IPS DF 6.9 (cell line): ENCODE data around the gene RASSF8.
A peak's percentile ranks its signal among the peaks of the same experiment; 100 is the strongest.

Source experiments
- DNase-seq: peaks from one replicate; pipeline ENCODE4 v3.0.0-alpha.2; 2013; ENCODE audit warnings: low read depth, low spot score
- H3K27ac ChIP-seq: one replicate; pipeline ENCODE4 v1.5.1; 2013; ENCODE audit warnings: low read length, control low read depth
- H3K27me3 ChIP-seq: 2 replicates; pipeline ENCODE4 v1.6.1; 2013; ENCODE audit warnings: mild to moderate bottlenecking, low read length; ENCODE audit not compliant: control insufficient read depth, insufficient read depth
- H3K36me3 ChIP-seq: 2 replicates; pipeline ENCODE4 v1.6.1; 2013; ENCODE audit warnings: low read length; ENCODE audit not compliant: control insufficient read depth, insufficient read depth
- H3K4me1 ChIP-seq: 2 replicates; pipeline ENCODE4 v1.6.1; 2013; ENCODE audit warnings: low read length; ENCODE audit not compliant: control insufficient read depth, insufficient read depth
- H3K4me3 ChIP-seq: 2 replicates; pipeline ENCODE4 v1.5.1; 2013; ENCODE audit warnings: mild to moderate bottlenecking, low read length
- H3K9me3 ChIP-seq: 2 replicates; pipeline ENCODE4 v1.6.1; 2013; ENCODE audit warnings: low read length, inconsistent platforms; ENCODE audit not compliant: control insufficient read depth, insufficient read depth
- WGBS: extraction: QIAGEN DNeasy Blood & Tissue Kit; methylation state at CpG from one replicate; pipeline ENCODE4 v1.1.7; 2013; ENCODE audit warnings: mixed read lengths, missing lambda C conversion rate; ENCODE audit not compliant: insufficient read length, insufficient coverage; 5-methylcytosine and 5-hydroxymethylcytosine counted together

The RASSF8 gene

DNA sequence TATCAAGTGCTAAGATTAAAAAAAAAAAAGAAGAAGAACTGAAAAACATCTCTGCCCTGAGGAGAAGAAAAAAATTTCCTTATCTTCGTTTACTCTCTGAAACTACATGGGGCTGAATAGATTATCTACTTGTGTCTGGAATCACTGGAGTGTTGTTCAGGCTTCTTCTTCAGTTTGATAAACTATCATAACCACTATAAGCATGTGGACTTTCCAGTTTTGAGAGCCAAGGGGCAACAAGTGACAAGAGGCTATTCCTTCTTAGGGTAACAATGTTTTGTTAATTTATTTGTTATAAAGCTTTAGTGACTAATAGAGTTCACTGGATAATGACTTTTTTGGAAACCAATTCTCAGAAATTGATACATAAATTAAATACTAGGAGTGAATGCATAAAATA is 19.9 kb upstream of the RASSF8 start:
- Histone ChIP-seq H3K27me3 (no peaks in the 10 kb centered on the region), H3K9me3 (no peaks in the 10 kb centered on the region), H3K4me3 (no peak overlapping the region), H3K4me1 (peaks cover 2% of the 10 kb centered on the region; the same call in 1 of the 2 replicates), H3K36me3 (no peaks in the 10 kb centered on the region), H3K27ac (no peak overlapping the region)
- no CpG with 5 or more reads among the region's 1 CpG for WGBS
- no peak for DNase-seq

DNA sequence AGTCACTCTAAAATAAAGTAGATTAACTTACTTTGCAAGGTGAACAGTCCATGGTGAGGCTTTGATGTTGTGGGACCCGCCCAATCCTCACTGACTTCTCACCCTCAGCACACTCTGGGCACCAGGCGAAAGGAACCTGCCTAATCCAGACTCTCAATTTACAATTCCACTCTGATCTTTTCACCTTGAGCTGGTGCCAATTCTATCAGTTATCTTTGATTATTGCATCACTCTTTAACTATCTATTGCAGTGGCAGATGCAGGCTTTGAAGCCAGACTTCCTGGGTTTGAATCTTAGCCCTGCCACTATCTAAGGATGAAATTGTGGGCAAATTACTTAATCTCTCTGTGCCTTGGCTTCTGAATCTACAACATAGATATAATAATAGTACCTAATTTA is 18.9 kb upstream of the RASSF8 start:
- H3K4me1 ChIP-seq: peaks cover 2% of the 10 kb centered on the region; the same call in 1 of the 2 replicates
- DNase-seq: no peak
- H3K36me3 ChIP-seq: no peaks in the 10 kb centered on the region
- no CpG with 5 or more reads among the region's 2 CpGs for WGBS
- H3K4me3 ChIP-seq: no peak overlapping the region
- no peak overlapping the region for H3K27ac ChIP-seq
- H3K27me3 ChIP-seq: no peaks in the 10 kb centered on the region
- no peaks in the 10 kb centered on the region for H3K9me3 ChIP-seq

DNA sequence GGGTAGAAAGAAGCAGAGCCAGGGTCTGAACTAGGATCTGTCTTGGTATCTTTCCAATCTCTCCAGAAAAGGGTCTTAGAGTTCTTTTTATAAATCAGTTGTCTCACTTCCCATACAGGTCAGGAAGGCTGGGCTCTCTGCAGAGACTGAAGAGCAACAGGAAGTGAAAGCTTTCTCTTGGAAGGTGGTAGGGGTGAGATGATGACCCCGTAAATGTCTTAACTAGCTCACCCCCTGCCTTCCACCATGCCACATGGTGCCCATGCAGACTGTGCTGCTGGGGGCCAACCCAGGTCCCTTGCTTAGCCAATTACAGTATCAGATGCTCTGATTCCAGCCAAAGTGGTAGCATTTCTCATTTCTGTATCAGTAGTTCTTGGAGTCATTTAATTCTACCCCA is 17.6 kb upstream of the RASSF8 start:
- H3K27ac ChIP-seq: no peak overlapping the region
- DNase-seq: no peak
- no peaks in the 10 kb centered on the region for H3K36me3 ChIP-seq
- H3K4me3 ChIP-seq: no peak overlapping the region
- no peaks in the 10 kb centered on the region for H3K27me3 ChIP-seq
- no CpG with 5 or more reads among the region's 1 CpG for WGBS
- no peaks in the 10 kb centered on the region for H3K9me3 ChIP-seq
- H3K4me1 ChIP-seq: peaks cover 2% of the 10 kb centered on the region; the same call in 1 of the 2 replicates

DNA sequence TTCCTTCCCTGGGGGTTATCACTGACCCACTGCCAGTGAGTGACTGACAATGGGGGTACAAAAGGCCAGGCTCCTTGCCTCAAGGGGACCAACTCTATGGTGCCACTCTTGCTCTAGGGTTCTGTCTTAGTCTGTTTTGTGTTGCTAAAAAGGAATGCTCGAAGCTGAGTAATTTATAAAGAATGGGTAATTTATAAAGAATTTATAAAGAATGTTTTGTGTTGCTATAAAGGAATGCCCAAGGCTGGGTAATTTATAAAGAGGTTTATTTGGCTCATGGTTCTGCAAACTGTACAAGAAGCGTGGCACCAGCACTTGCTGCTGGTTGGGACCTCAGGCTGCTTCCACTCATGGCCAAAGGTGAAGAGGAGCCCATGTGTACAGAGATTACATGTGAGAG is 15.8 kb upstream of the RASSF8 start:
- Histone ChIP-seq H3K36me3 (no peaks in the 10 kb centered on the region), H3K27me3 (no peaks in the 10 kb centered on the region), H3K9me3 (no peaks in the 10 kb centered on the region), H3K4me3 (no peak overlapping the region), H3K4me1 (peaks cover 2% of the 10 kb centered on the region; the same call in 1 of the 2 replicates), H3K27ac (no peak overlapping the region)
- WGBS: 100% methylated on average over 1 of the region's 2 CpGs
- DNase-seq: no peak

GRCh38 chr12:25943940-25944339 is 14.5 kb upstream of the RASSF8 start:
- Histone ChIP-seq H3K36me3 (no peaks in the 10 kb centered on the region), H3K4me1 (peaks cover 2% of the 10 kb centered on the region; the same call in 1 of the 2 replicates), H3K27me3 (no peaks in the 10 kb centered on the region), H3K4me3 (no peak overlapping the region), H3K9me3 (no peaks in the 10 kb centered on the region), H3K27ac (no peak overlapping the region)
- no peak for DNase-seq

GRCh38 chr12:25949343-25949742 is 9.1 kb upstream of the RASSF8 start:
- H3K9me3 ChIP-seq: no peaks in the 10 kb centered on the region
- no peak for DNase-seq
- no CpG with 5 or more reads among the region's 4 CpGs for WGBS
- no peak overlapping the region for H3K4me3 ChIP-seq
- no peak overlapping the region for H3K27ac ChIP-seq
- no peaks in the 10 kb centered on the region for H3K4me1 ChIP-seq
- no peaks in the 10 kb centered on the region for H3K36me3 ChIP-seq
- H3K27me3 ChIP-seq: no peaks in the 10 kb centered on the region

GRCh38 chr12:25950329-25951115 is 8.0 kb upstream of the RASSF8 start:
- Histone ChIP-seq H3K4me1 (no peaks in the 10 kb centered on the region), H3K4me3 (no peak overlapping the region), H3K27ac (no peak overlapping the region), H3K27me3 (no peaks in the 10 kb centered on the region), H3K9me3 (no peaks in the 10 kb centered on the region), H3K36me3 (no peaks in the 10 kb centered on the region)
- no peak for DNase-seq
- WGBS: no CpG with 5 or more reads among the region's 6 CpGs

GRCh38 chr12:25957793-25958427 is 572 bp upstream of the RASSF8 start:
- no peaks in the 10 kb centered on the region for H3K9me3 ChIP-seq
- DNase-seq: no peak
- no CpG with 5 or more reads among the region's 38 CpGs for WGBS
- H3K36me3 ChIP-seq: no peaks in the 10 kb centered on the region
- H3K4me3 ChIP-seq: peak overlapping the region; percentile 38; the same call in 1 of the 2 replicates
- no peaks in the 10 kb centered on the region for H3K27me3 ChIP-seq
- no peak overlapping the region for H3K27ac ChIP-seq
- H3K4me1 ChIP-seq: no peaks in the 10 kb centered on the region

DNA sequence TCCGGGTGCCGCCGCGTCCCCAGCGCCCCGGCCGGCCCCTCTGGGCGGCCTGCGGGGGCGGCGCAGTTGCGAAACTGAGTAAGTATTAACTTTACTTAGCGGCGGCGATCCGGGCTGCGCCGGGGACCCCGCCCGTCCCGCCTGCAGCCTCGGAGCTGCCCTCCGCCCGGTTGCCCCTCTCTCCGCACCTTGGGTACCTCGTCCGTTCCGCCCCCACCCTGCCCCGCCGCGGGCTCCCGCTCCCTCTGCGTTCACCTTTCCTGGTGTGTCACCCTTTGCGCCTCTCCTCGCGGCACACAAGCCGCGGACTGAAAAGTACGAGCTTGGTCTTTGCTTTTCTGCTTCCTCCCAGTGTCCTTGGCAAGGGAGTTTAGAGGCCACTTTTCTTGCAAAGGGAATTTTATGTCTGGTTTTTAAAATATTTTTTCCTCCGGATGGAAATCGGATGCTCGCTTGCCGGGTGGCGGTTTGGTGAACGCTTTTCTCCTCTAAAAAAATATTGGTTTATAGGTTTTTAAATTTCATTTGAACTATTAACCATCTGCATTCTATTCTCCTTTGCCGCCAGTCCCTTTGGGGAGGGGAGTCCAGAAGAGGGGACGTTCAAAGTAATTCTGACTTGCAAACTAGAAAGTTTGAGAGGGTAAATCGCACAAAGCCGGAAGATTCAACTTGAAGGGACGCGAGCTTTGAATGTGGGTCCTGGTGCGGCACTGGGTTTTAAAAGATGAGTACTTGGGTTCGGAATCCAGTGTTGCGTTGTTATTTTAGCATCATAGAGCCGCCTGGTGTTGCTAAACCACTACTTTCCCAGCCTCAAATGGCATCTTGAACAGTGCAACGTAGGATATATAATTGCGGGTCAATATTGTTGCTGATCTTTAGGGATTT is 834 bp downstream of the RASSF8 start:
- no peak for DNase-seq
- H3K4me3 ChIP-seq: peak overlapping the region; percentile 97
- WGBS: no CpG with 5 or more reads among the region's 57 CpGs

DNA sequence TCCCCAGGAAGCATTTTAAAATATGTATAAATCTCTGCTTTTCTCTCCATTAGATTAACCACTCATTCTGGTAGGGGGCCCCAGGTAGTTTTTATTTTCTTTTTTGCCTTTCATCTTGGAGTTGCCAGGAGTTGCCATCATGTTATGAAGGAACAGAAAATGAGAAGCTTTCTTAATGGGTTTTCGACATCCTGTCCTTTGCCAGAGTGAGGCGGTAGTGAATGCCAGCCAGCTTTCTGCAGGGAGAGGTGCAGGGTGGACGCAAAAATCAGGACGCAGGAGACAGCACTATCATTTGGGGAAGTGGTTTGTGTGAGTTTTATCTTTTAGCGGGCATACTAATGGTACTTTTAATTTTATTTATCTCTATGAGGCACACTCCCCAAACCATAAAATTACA is 1.7 kb downstream of the RASSF8 start:
- Histone ChIP-seq H3K27ac (no peak overlapping the region), H3K4me1 (peaks cover 2% of the 10 kb centered on the region; the same call in 1 of the 2 replicates), H3K4me3 (peak overlapping the region; percentile 97; the same call in 1 of the 2 replicates), H3K27me3 (no peaks in the 10 kb centered on the region), H3K36me3 (no peaks in the 10 kb centered on the region), H3K9me3 (no peaks in the 10 kb centered on the region)
- no peak for DNase-seq
- no CpG with 5 or more reads among the region's 5 CpGs for WGBS

More for the DNA sequence above, 834 bp downstream of the RASSF8 start:
- no peaks in the 10 kb centered on the region for H3K9me3 ChIP-seq
- H3K36me3 ChIP-seq: no peaks in the 10 kb centered on the region
- no peak overlapping the region for H3K27ac ChIP-seq
- H3K27me3 ChIP-seq: no peaks in the 10 kb centered on the region
- H3K4me1 ChIP-seq: peaks cover 2% of the 10 kb centered on the region; the same call in 1 of the 2 replicates
